CD4-positive, alpha-beta T cell (primary cell): ENCODE measurements around the gene P2RY11. TPM values are rescaled to one million over a fixed set of nuclear protein-coding genes. Genes with fewer than 3 reads are reported as not detected.

Experiments used
- ATAC-seq: fragments of 200-7000 bp; cut with Tn5 transposase; one replicate; pipeline ENCODE4 v1.10.0; 2022; ENCODE audit warnings: mild to moderate bottlenecking; ENCODE audit not compliant: poor library complexity
- CTCF ChIA-PET: fragments of 350-600 bp; sonication (Branson Sonifier 250); formaldehyde crosslinking; loops from one replicate; lab custom pipeline; 2021; ENCODE audit warnings: antibody characterized with exemption, inconsistent platforms; lab: Charles Lee
- POLR2A ChIA-PET: fragments of 350-600 bp; sonication (Branson Sonifier 250); formaldehyde crosslinking; loops from one replicate; lab custom pipeline; 2021; ENCODE audit warnings: antibody characterized with exemption, inconsistent platforms; lab: Charles Lee
- DNase-seq, 14 experiments: peaks; one replicate each; pipeline ENCODE4 v3.0.0-alpha.2; 2013 to 2020; ENCODE audit warnings: mixed read lengths in 2 of 14
- H3K27ac ChIP-seq, 2 donors: one replicate each; pipeline versions ENCODE4 v1.5.1 to v1.7.0; 2013; ENCODE audit warnings: low read length in 2 of 2, low read depth in 1 of 2, mild to moderate bottlenecking in 1 of 2
- H3K27me3 ChIP-seq, 2 experiments: 1 replicate in 1 of 2; 2 replicates in 1 of 2; pipeline versions ENCODE4 v1.6.1 to v1.7.0; 2013; ENCODE audit warnings: low read length in 2 of 2, control low read depth in 1 of 2, mild to moderate bottlenecking in 1 of 2, moderate library complexity in 1 of 2; ENCODE audit not compliant: insufficient read depth in 2 of 2, control insufficient read depth in 1 of 2
- H3K36me3 ChIP-seq: one replicate; pipeline ENCODE4 v1.6.1; 2013; ENCODE audit warnings: low read length, control low read depth; ENCODE audit not compliant: insufficient read depth
- H3K4me1 ChIP-seq: one replicate; pipeline ENCODE4 v1.6.1; 2013; ENCODE audit warnings: low read length, control low read depth; ENCODE audit not compliant: insufficient read depth
- H3K4me3 ChIP-seq: one replicate; pipeline ENCODE4 v1.5.1; 2013; ENCODE audit warnings: mild to moderate bottlenecking, low read length, moderate library complexity
- H3K9me3 ChIP-seq, 2 experiments: 1 replicate in 1 of 2; 2 replicates in 1 of 2; pipeline versions ENCODE4 v1.6.1 to v1.7.0; 2013; ENCODE audit warnings: low read length in 2 of 2, mild to moderate bottlenecking in 2 of 2, control low read depth in 1 of 2, moderate library complexity in 1 of 2; ENCODE audit not compliant: control insufficient read depth in 1 of 2, insufficient read depth in 1 of 2
- H3K27ac Mint-ChIP-seq: one replicate; pipeline ENCODE4 v1.8.0; 2020; ENCODE audit warnings: mixed read lengths
- H3K27me3 Mint-ChIP-seq: one replicate; pipeline ENCODE4 v1.8.0; 2021; ENCODE audit warnings: mixed read lengths
- H3K36me3 Mint-ChIP-seq: one replicate; pipeline ENCODE4 v1.8.0; 2021; ENCODE audit warnings: low read depth, mixed read lengths
- H3K4me1 Mint-ChIP-seq: one replicate; pipeline ENCODE4 v1.8.0; 2021; ENCODE audit warnings: low read depth, mixed read lengths
- H3K4me3 Mint-ChIP-seq: one replicate; pipeline ENCODE4 v1.8.0; 2020; ENCODE audit warnings: mild to moderate bottlenecking, mixed read lengths
- H3K9me3 Mint-ChIP-seq: one replicate; pipeline ENCODE4 v1.8.0; 2020; ENCODE audit warnings: mixed read lengths
- intact Hi-C, 2 experiments: fragments of 100-400 bp; cut with DNase I in 1 of 2; cut with micrococcal nuclease in 1 of 2; formaldehyde crosslinking; loops; one replicate each; pipeline versions ENCODE4 v1.15.1 to v1.9.0; 2023 to 2025; cut with DNase I, micrococcal nuclease
- total RNA-seq, 174 experiments: library from RNA in 2 of 174; stranded (reverse) in 2 of 174; gene quantifications; one replicate each; pipeline ENCODE4 v1.2.3 and lab custom pipeline; 2021 to 2026
- TF ChIP-seq, protein P1 (sequence below): fragments of 200-600 bp; IDR thresholded peaks from one replicate; pipeline ENCODE4 v1.8.0; 2022; ENCODE audit warnings: antibody characterized with exemption, mild to moderate bottlenecking

P2RY11 gene
- total RNA-seq, 2 experiments from 2014 or later = 88.5 to 93.9 TPM

DNA sequence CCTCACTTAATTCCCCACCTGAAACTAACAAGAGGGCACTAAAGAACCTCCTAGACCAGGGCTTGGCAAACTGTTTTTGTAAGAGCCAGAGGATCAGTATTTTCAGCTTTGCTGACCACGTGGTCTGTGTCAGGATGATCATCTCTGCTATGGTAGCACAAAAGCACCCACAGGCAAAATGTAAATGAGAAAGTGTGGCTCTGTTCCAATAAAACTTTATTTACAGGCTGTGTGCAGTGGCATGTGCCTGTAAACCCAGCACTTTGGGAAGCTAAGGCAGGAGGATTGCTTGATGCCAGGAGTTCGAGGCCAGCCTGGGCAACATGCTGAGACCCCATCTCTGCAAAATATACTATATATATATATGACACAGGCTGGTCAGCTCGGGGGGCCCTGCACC is 52.0 kb downstream of the P2RY11 start:
- peaks cover 87% of the 10 kb centered on the region for H3K36me3 ChIP-seq
- no peaks in the 10 kb centered on the region for H3K4me1 ChIP-seq
- H3K27me3 Mint-ChIP-seq = no peaks in the 10 kb centered on the region
- TF ChIP-seq, protein P1, sequence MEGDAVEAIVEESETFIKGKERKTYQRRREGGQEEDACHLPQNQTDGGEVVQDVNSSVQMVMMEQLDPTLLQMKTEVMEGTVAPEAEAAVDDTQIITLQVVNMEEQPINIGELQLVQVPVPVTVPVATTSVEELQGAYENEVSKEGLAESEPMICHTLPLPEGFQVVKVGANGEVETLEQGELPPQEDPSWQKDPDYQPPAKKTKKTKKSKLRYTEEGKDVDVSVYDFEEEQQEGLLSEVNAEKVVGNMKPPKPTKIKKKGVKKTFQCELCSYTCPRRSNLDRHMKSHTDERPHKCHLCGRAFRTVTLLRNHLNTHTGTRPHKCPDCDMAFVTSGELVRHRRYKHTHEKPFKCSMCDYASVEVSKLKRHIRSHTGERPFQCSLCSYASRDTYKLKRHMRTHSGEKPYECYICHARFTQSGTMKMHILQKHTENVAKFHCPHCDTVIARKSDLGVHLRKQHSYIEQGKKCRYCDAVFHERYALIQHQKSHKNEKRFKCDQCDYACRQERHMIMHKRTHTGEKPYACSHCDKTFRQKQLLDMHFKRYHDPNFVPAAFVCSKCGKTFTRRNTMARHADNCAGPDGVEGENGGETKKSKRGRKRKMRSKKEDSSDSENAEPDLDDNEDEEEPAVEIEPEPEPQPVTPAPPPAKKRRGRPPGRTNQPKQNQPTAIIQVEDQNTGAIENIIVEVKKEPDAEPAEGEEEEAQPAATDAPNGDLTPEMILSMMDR = no peak
- ATAC-seq (no peak), DNase-seq (no peak)
- ChIA-PET POLR2A (no interaction called here), CTCF (no interaction called here)
- H3K27ac ChIP-seq = no peak overlapping the region
- no peak overlapping the region for H3K4me3 ChIP-seq
- H3K4me3 Mint-ChIP-seq = no peak overlapping the region
- intact Hi-C loops = no loop called here
- H3K9me3 ChIP-seq = no peaks in the 10 kb centered on the region
- no peak overlapping the region for H3K27ac Mint-ChIP-seq
- peaks cover 5% of the 10 kb centered on the region for H3K4me1 Mint-ChIP-seq
- no peaks in the 10 kb centered on the region for H3K9me3 Mint-ChIP-seq
- H3K27me3 ChIP-seq = no peaks in the 10 kb centered on the region
- peaks cover 82% of the 10 kb centered on the region for H3K36me3 Mint-ChIP-seq

Other genes starting within 250 kb of the P2RY11 start
- 1 to 10 TPM; 4.1 to 4.8 TPM for gene OLFM2, start 175.2 kb upstream of the P2RY11 start, total RNA-seq
- 1 to 10 TPM; 4.4 to 5.2 TPM for gene COL5A3, start 101.2 kb upstream of the P2RY11 start, total RNA-seq
- gene RDH8, start 98.2 kb upstream of the P2RY11 start, total RNA-seq = not detected
- 10 to 100 TPM; 58.5 to 61.7 TPM for gene SHFL, start 25.4 kb upstream of the P2RY11 start, total RNA-seq
- under 1 TPM; 0.61 to 0.63 TPM for gene ANGPTL6, start 9.0 kb upstream of the P2RY11 start, total RNA-seq
- gene PPAN, start 5.3 kb upstream of the P2RY11 start, total RNA-seq = 100 to 1,000 TPM; 119 to 127 TPM
- gene EIF3G, start 8.2 kb downstream of the P2RY11 start, total RNA-seq = 100 to 1,000 TPM; 328 to 343 TPM
- gene DNMT1, start 83.3 kb downstream of the P2RY11 start, total RNA-seq = 100 to 1,000 TPM; 159 to 160 TPM
- 10 to 100 TPM; 14.6 to 17.2 TPM for gene S1PR2, start 119.6 kb downstream of the P2RY11 start, total RNA-seq
- gene MRPL4, start 140.5 kb downstream of the P2RY11 start, total RNA-seq = 10 to 100 TPM; 44.6 to 47.3 TPM
- 1 to 10 TPM; 7.0 to 7.4 TPM for gene ICAM1, start 159.4 kb downstream of the P2RY11 start, total RNA-seq
- gene ICAM4, start 175.3 kb downstream of the P2RY11 start, total RNA-seq = under 1 TPM; 0.52 to 0.70 TPM
- not detected for gene ICAM5, start 178.3 kb downstream of the P2RY11 start, total RNA-seq
- 1 to 10 TPM; 1.6 to 2.6 TPM for gene ZGLP1, start 198.1 kb downstream of the P2RY11 start, total RNA-seq
- gene FDX2, start 204.3 kb downstream of the P2RY11 start, total RNA-seq = 1 to 10 TPM; 1.2 to 1.9 TPM
- 10 to 100 TPM; 20.5 to 21.3 TPM for gene RAVER1, start 221.8 kb downstream of the P2RY11 start, total RNA-seq
- gene ICAM3, start 227.9 kb downstream of the P2RY11 start, total RNA-seq = 100 to 1,000 TPM; 164 to 173 TPM